Astrocyte of the cerebellum (primary cell): Measurements from ENCODE around the gene SLC25A26.
A peak's percentile ranks its signal among the peaks of the same experiment; 100 is the strongest.

Experiments used
- DNase-seq: peaks from one replicate; pipeline ENCODE4 v3.0.0-alpha.2; 2011; ENCODE audit warnings: low read depth
- H3K4me3 ChIP-seq: 2 replicates; pipeline ENCODE4 v1.5.1; 2011; ENCODE audit warnings: mild to moderate bottlenecking, low read depth, low read length, moderate library complexity
- CTCF ChIP-seq: IDR thresholded peaks from 2 replicates; pipeline ENCODE4 v1.5.1; 2012; ENCODE audit warnings: low read length, low read depth, moderate library complexity, mild to moderate bottlenecking; ENCODE audit errors: missing control alignments
- in situ Hi-C: cut with HindIII; loops from 2 replicates; pipeline ENCODE4 v1.10.0; 2017; ENCODE audit warnings: low sequenced_read_pairs

SLC25A26 gene

GRCh38 chr3:66372681-66373350, 152.0 kb downstream of the SLC25A26 start:
- DNase-seq = no peak
- in situ Hi-C loops = no loop called here
- TF ChIP-seq CTCF = peak; percentile 17
- H3K4me3 ChIP-seq = no peak overlapping the region

- no peak for TF ChIP-seq CTCF
- peak; percentile 66 for DNase-seq
- in situ Hi-C loops = no loop called here
- H3K4me3 ChIP-seq = no peak overlapping the region
Observed at GRCh38 chr3:66376568-66376967, 155.8 kb downstream of the SLC25A26 start.

GRCh38 chr3:66377800-66378199, 157.0 kb downstream of the SLC25A26 start:
- no peak overlapping the region for H3K4me3 ChIP-seq
- no peak for DNase-seq
- no peak for TF ChIP-seq CTCF
- in situ Hi-C loops = no loop called here

GRCh38 chr3:66378256-66378655, 157.5 kb downstream of the SLC25A26 start:
- in situ Hi-C loops = no loop called here
- no peak overlapping the region for H3K4me3 ChIP-seq
- no peak for DNase-seq
- TF ChIP-seq CTCF = peak; percentile 57

- in situ Hi-C loops = no loop called here
- TF ChIP-seq CTCF = no peak
- no peak for DNase-seq
- no peak overlapping the region for H3K4me3 ChIP-seq
Observed at GRCh38 chr3:66379565-66379964, 158.8 kb downstream of the SLC25A26 start.

GRCh38 chr3:66380200-66380932, 159.6 kb downstream of the SLC25A26 start:
- no peak for TF ChIP-seq CTCF
- no peak for DNase-seq
- in situ Hi-C loops = no loop called here
- H3K4me3 ChIP-seq = no peak overlapping the region
